ENCODE results near the gene GRM8. TPM values are rescaled to one million over a fixed set of nuclear protein-coding genes. Genes with fewer than 3 reads are reported as not detected.

GRM8 gene
- total and polyA plus RNA-seq, 4 experiments from 2014 or later: not detected

DNA sequence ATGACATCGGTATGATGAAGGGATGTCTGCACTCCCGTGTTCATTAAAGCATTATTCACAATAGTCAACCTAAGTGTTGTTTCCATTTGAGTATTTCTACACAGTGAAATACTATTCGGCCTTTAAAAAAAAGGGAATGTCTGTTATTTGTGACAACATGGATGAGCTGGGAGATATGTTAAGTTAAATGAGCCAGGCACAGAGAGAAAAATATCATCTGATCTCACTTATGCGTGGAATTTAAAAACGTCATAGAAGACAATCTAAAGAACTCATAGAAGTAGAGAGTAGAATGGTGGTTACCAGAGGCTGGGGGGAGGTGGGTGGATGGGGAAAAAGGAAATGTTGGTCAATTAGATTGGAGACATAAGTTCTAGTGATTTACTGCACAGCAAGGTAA, 753.3 kb downstream of the GRM8 start:
- POLR2A ChIA-PET (ENCODE audit: partially characterized antibody): no interaction called here
- H3K9me3 Mint-ChIP-seq: peaks cover 0 to 9% (median 2%) of the 10 kb centered on the region in 8 donors

DNA sequence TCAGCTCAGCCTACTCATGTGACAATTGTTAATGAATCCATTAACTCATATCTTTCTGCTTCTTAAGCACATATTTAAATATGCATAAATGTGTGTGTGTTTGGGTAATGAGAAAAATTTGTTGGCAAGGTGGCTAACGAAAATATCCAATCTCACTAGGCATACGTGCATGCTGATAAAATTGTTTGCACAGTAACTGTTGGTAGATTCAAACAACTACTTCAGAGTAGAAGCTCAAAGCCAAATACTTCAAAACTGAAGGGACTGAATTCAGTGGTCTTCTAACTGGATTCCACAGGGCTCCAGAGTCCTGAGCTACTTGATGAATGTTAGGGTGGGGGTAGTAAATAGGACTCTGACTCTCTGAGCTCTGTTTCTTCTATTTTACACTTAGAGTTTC, 757.0 kb downstream of the GRM8 start:
- Histone ChIP-seq H3K4me1 (ENCODE audit: insufficient read depth, low read length) (no peaks in the 10 kb centered on the region), H3K9me3 (ENCODE audit: control insufficient read depth in 1 of 2, low read length in 2 of 2) (no peaks in the 10 kb centered on the region), H3K27ac (ENCODE audit: low read depth, low read length) (no peak overlapping the region), H3K27me3 (ENCODE audit: insufficient read depth, low read length) (no peaks in the 10 kb centered on the region), H3K4me3 (ENCODE audit: low read length in 2 of 2) (no peak overlapping the region), H3K36me3 (ENCODE audit: insufficient read depth, low read length) (no peaks in the 10 kb centered on the region)
- ChIA-PET POLR2A (ENCODE audit: partially characterized antibody) (no interaction called here), CTCF (ENCODE audit: partially characterized antibody) (no interaction called here)
- Mint-ChIP-seq H3K4me1 (no peaks in the 10 kb centered on the region), H3K4me3 (no peak overlapping the region), H3K9me3 (peaks cover 0 to 7% (median 4%) of the 10 kb centered on the region in 8 donors), H3K27ac (no peak overlapping the region), H3K27me3 (no peaks in the 10 kb centered on the region), H3K36me3 (no peaks in the 10 kb centered on the region)
- intact Hi-C loops (cut with micrococcal nuclease): no loop called here
- DNase-seq: no peak

More for the DNA sequence above, 753.3 kb downstream of the GRM8 start:
- intact Hi-C loops (cut with micrococcal nuclease): no loop called here
- Histone ChIP-seq H3K27me3 (ENCODE audit: insufficient read depth, low read length) (no peaks in the 10 kb centered on the region), H3K27ac (ENCODE audit: low read depth, low read length) (no peak overlapping the region), H3K36me3 (ENCODE audit: insufficient read depth, low read length) (no peaks in the 10 kb centered on the region), H3K4me1 (ENCODE audit: insufficient read depth, low read length) (no peaks in the 10 kb centered on the region), H3K9me3 (ENCODE audit: control insufficient read depth in 1 of 2, low read length in 2 of 2) (no peaks in the 10 kb centered on the region), H3K4me3 (ENCODE audit: low read length in 2 of 2) (no peak overlapping the region)
- H3K4me3 Mint-ChIP-seq: no peak overlapping the region
- H3K36me3 Mint-ChIP-seq: no peaks in the 10 kb centered on the region
- no peaks in the 10 kb centered on the region for H3K4me1 Mint-ChIP-seq
- DNase-seq: no peak
- CTCF ChIA-PET (ENCODE audit: partially characterized antibody): no interaction called here
- H3K27me3 Mint-ChIP-seq: no peaks in the 10 kb centered on the region
- H3K27ac Mint-ChIP-seq: no peak overlapping the region

DNA sequence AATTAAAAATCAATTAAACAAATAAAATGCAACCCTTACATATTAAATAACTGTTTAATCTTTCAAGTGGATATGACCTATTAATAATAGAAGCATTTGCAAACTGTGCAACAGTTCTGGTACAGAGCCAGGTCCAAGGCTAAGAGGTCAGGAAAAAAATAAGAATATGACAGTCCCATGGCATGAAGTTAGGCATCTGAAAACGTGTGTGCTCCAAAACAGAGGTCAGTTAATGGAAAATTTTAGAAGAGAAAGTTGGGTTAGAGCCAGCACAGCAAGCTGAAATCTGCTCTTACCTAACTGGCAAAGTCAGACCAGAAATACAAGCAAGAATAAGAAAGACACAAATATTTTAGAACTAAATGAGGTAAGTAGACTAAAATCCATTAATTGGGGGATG, 757.7 kb downstream of the GRM8 start:
- H3K36me3 Mint-ChIP-seq: no peaks in the 10 kb centered on the region
- no peak for DNase-seq
- H3K27me3 ChIP-seq (ENCODE audit: insufficient read depth, low read length): no peaks in the 10 kb centered on the region

DNA sequence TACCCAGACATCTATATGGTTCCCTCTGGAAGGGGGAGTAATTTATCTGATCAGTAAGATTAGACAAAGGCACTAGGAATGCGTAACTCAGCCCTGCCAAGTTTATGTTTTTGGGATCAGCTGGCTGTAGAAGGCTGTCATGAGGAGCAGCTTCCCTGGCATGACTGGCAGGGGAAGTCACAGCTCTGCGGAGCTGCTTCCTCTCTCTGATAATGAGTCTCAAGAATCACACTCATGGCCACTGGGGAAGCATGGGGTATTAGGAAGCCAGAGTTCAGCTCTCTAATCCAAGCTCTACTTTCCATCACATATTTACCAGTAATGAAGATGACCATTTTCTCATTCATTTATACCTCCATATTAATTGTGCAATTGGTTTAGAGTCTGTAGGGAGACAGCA, 758.9 kb downstream of the GRM8 start:
- Mint-ChIP-seq H3K4me3 (no peak overlapping the region), H3K27ac (no peak overlapping the region), H3K9me3 (peaks cover 0 to 7% (median 1%) of the 10 kb centered on the region in 8 donors), H3K27me3 (no peaks in the 10 kb centered on the region), H3K36me3 (no peaks in the 10 kb centered on the region), H3K4me1 (no peaks in the 10 kb centered on the region)
- no peaks in the 10 kb centered on the region for H3K9me3 ChIP-seq (ENCODE audit: control insufficient read depth in 1 of 2, low read length in 2 of 2)
- H3K27me3 ChIP-seq (ENCODE audit: insufficient read depth, low read length): no peaks in the 10 kb centered on the region
- no peaks in the 10 kb centered on the region for H3K36me3 ChIP-seq (ENCODE audit: insufficient read depth, low read length)
- DNase-seq: no peak
- POLR2A ChIA-PET (ENCODE audit: partially characterized antibody): no interaction called here
- CTCF ChIA-PET (ENCODE audit: partially characterized antibody): no interaction called here
- no peaks in the 10 kb centered on the region for H3K4me1 ChIP-seq (ENCODE audit: insufficient read depth, low read length)
- no peak overlapping the region for H3K4me3 ChIP-seq (ENCODE audit: low read length in 2 of 2)
- H3K27ac ChIP-seq (ENCODE audit: low read depth, low read length): no peak overlapping the region
- intact Hi-C loops (cut with micrococcal nuclease): no loop called here

More for the DNA sequence above, 757.7 kb downstream of the GRM8 start:
- Mint-ChIP-seq H3K27ac (no peak overlapping the region), H3K4me1 (no peaks in the 10 kb centered on the region), H3K4me3 (no peak overlapping the region), H3K27me3 (no peaks in the 10 kb centered on the region), H3K9me3 (peaks cover 0 to 7% (median 4%) of the 10 kb centered on the region in 8 donors)
- Histone ChIP-seq H3K9me3 (ENCODE audit: control insufficient read depth in 1 of 2, low read length in 2 of 2) (no peaks in the 10 kb centered on the region), H3K36me3 (ENCODE audit: insufficient read depth, low read length) (no peaks in the 10 kb centered on the region), H3K4me1 (ENCODE audit: insufficient read depth, low read length) (no peaks in the 10 kb centered on the region), H3K27ac (ENCODE audit: low read depth, low read length) (no peak overlapping the region), H3K4me3 (ENCODE audit: low read length in 2 of 2) (no peak overlapping the region)
- CTCF ChIA-PET (ENCODE audit: partially characterized antibody): no interaction called here
- POLR2A ChIA-PET (ENCODE audit: partially characterized antibody): no interaction called here
- intact Hi-C loops (cut with micrococcal nuclease): no loop called here

DNA sequence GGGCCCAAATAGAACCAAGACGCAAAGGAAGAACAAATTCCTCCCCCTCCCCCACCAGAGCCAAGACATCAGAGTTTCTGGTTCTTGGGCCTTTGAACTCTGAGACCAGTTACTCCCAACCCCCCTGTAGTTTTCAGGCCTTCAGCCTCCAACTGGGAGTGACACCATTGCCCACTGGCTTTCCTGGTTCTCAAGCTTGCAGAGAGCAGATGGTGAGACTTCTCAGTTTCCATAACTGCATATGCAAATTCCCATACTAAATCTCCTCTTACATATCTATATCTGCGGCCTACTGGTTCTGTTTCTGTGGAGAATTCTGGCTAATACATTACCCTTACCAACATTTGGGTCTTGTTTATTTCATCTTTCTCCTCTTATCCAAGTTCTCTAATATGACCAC, 762.9 kb downstream of the GRM8 start:
- Histone ChIP-seq H3K4me1 (ENCODE audit: insufficient read depth, low read length) (no peaks in the 10 kb centered on the region), H3K4me3 (ENCODE audit: low read length in 2 of 2) (no peak overlapping the region), H3K27me3 (ENCODE audit: insufficient read depth, low read length) (no peaks in the 10 kb centered on the region), H3K36me3 (ENCODE audit: insufficient read depth, low read length) (no peaks in the 10 kb centered on the region), H3K27ac (ENCODE audit: low read depth, low read length) (no peak overlapping the region), H3K9me3 (ENCODE audit: control insufficient read depth in 1 of 2, low read length in 2 of 2) (no peaks in the 10 kb centered on the region)
- no peaks in the 10 kb centered on the region for H3K27me3 Mint-ChIP-seq
- ChIA-PET CTCF (ENCODE audit: partially characterized antibody) (no interaction called here), POLR2A (ENCODE audit: partially characterized antibody) (no interaction called here)
- no peak overlapping the region for H3K4me3 Mint-ChIP-seq
- DNase-seq: no peak
- peaks cover 0 to 5% (median 2%) of the 10 kb centered on the region in 8 donors for H3K9me3 Mint-ChIP-seq
- H3K4me1 Mint-ChIP-seq: no peaks in the 10 kb centered on the region
- intact Hi-C loops (cut with micrococcal nuclease): no loop called here
- H3K36me3 Mint-ChIP-seq: no peaks in the 10 kb centered on the region
- H3K27ac Mint-ChIP-seq: no peak overlapping the region

DNA sequence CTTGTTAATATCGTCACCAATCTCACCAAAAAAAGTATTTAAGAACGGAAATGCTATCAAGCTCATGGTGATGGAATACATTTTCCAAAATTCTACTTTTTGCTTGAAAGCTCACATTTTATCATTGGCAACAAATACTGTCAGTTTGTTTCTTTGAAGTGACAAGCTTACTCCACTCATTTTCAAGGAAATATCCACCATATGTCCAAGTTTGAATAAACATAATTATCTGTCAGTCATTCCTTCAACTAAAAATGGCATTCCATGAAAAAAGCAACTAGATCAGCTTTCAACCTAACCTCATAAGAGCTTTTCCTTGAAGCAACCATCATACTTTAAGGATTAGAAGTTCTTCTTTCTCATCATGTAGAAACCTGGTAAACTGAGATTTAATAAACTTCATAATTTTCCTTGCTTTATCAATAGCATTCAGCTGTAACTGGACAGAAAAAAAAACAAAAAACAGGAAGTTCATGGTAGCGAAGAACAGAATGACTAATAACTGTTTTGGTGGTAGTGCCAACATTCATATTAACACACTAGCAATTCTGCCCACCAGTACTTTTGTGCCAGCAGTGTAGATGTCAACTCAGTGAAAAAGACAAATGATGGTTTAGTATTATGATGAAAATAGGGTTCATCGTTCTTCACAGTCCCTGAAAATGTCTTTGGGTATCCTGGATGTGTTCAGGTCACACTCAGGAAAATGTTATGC, 764.9 kb downstream of the GRM8 start:
- no peaks in the 10 kb centered on the region for H3K36me3 ChIP-seq (ENCODE audit: insufficient read depth, low read length)
- Mint-ChIP-seq H3K27ac (no peak overlapping the region), H3K27me3 (no peaks in the 10 kb centered on the region), H3K4me3 (no peak overlapping the region), H3K36me3 (no peaks in the 10 kb centered on the region), H3K4me1 (no peaks in the 10 kb centered on the region), H3K9me3 (peaks cover 0 to 7% (median 2%) of the 10 kb centered on the region in 8 donors)
- H3K9me3 ChIP-seq (ENCODE audit: control insufficient read depth in 1 of 2, low read length in 2 of 2): no peaks in the 10 kb centered on the region
- CTCF ChIA-PET (ENCODE audit: partially characterized antibody): no interaction called here
- DNase-seq: no peak
- H3K4me3 ChIP-seq (ENCODE audit: low read length in 2 of 2): no peak overlapping the region
- no peak overlapping the region for H3K27ac ChIP-seq (ENCODE audit: low read depth, low read length)
- POLR2A ChIA-PET (ENCODE audit: partially characterized antibody): no interaction called here
- intact Hi-C loops (cut with micrococcal nuclease): no loop called here
- H3K4me1 ChIP-seq (ENCODE audit: insufficient read depth, low read length): no peaks in the 10 kb centered on the region
- H3K27me3 ChIP-seq (ENCODE audit: insufficient read depth, low read length): no peaks in the 10 kb centered on the region

DNA sequence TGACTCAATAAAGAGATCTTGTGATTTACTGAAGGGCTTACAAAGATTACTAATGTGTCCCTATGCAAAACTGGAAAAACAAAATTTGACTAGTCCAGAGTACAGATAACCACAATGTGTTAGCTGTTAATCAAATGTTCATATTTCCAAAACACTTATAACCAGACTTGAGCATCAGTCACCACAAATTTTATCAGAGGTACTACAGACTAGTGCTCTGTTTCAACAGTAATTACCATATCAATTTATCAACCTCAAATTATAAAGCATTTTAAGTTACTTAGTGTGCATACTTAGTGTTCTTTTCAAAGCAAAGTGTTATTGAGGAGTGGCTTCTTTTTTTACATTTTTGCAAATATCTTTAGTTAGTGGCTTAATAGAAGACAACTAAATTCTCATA, 765.9 kb downstream of the GRM8 start:
- intact Hi-C loops (cut with micrococcal nuclease): no loop called here
- Mint-ChIP-seq H3K27me3 (no peaks in the 10 kb centered on the region), H3K9me3 (peaks cover 0 to 7% (median 2%) of the 10 kb centered on the region in 8 donors), H3K27ac (no peak overlapping the region), H3K4me3 (no peak overlapping the region), H3K4me1 (no peaks in the 10 kb centered on the region), H3K36me3 (no peaks in the 10 kb centered on the region)
- Histone ChIP-seq H3K4me1 (ENCODE audit: insufficient read depth, low read length) (no peaks in the 10 kb centered on the region), H3K4me3 (ENCODE audit: low read length in 2 of 2) (no peak overlapping the region), H3K27ac (ENCODE audit: low read depth, low read length) (no peak overlapping the region), H3K9me3 (ENCODE audit: control insufficient read depth in 1 of 2, low read length in 2 of 2) (no peaks in the 10 kb centered on the region), H3K36me3 (ENCODE audit: insufficient read depth, low read length) (no peaks in the 10 kb centered on the region), H3K27me3 (ENCODE audit: insufficient read depth, low read length) (no peaks in the 10 kb centered on the region)
- CTCF ChIA-PET (ENCODE audit: partially characterized antibody): no interaction called here
- DNase-seq: no peak
- POLR2A ChIA-PET (ENCODE audit: partially characterized antibody): no interaction called here

DNA sequence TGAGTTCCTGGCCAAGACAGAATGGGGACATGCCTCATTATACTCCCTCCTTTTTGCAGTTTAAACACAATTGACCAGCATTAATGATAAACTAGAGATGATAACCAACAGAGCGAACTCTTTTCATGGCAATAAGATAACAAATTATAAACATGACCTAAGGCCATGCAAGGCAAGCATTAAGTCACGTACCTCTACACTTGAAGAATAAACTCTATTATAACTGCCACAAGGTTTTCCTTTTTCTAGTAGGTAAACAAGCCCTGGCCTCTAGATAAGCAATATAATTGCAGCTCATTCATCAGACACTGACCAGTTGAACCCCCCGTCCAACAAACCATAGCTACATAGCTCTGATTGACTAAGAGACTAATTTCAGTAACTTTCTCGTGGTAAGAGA, 767.0 kb downstream of the GRM8 start:
- Mint-ChIP-seq H3K27ac (peak overlapping the region in 1 of 7 donors; percentile 28), H3K9me3 (peaks cover 0 to 7% (median 2%) of the 10 kb centered on the region in 8 donors), H3K4me3 (no peak overlapping the region), H3K4me1 (no peaks in the 10 kb centered on the region), H3K36me3 (no peaks in the 10 kb centered on the region), H3K27me3 (no peaks in the 10 kb centered on the region)
- DNase-seq: no peak
- ChIA-PET POLR2A (ENCODE audit: partially characterized antibody) (no interaction called here), CTCF (ENCODE audit: partially characterized antibody) (no interaction called here)
- no peaks in the 10 kb centered on the region for H3K9me3 ChIP-seq (ENCODE audit: control insufficient read depth in 1 of 2, low read length in 2 of 2)
- H3K36me3 ChIP-seq (ENCODE audit: insufficient read depth, low read length): no peaks in the 10 kb centered on the region
- intact Hi-C loops (cut with micrococcal nuclease): no loop called here
- H3K4me3 ChIP-seq (ENCODE audit: low read length in 2 of 2): no peak overlapping the region
- H3K27ac ChIP-seq (ENCODE audit: low read depth, low read length): no peak overlapping the region
- H3K27me3 ChIP-seq (ENCODE audit: insufficient read depth, low read length): no peaks in the 10 kb centered on the region
- H3K4me1 ChIP-seq (ENCODE audit: insufficient read depth, low read length): no peaks in the 10 kb centered on the region
